Stomach (tissue), 19 donors: ENCODE results near the gene GRWD1. TPM values are rescaled to one million over a fixed set of nuclear protein-coding genes. Genes with fewer than 3 reads are reported as not detected.

ENCODE experiments used
- DNase-seq, 2 donors: peaks; one replicate each; pipeline versions ENCODE4 v3.0.0 to v3.0.0-alpha.2; 2013 to 2019
- H3K27ac ChIP-seq, 5 donors: fragments of 200-600 bp in 4 of 5; sonication (generic) in 4 of 5; one replicate each; pipeline ENCODE4 v1.5.1; 2013 to 2019; ENCODE audit warnings: mild to moderate bottlenecking in 1 of 5, moderate library complexity in 1 of 5
- H3K27me3 ChIP-seq, 3 donors: fragments of 200-600 bp; sonication (generic); one replicate each; pipeline ENCODE4 v1.5.1; 2017 to 2019; ENCODE audit warnings: mixed run types in 1 of 3
- H3K36me3 ChIP-seq, 4 donors: fragments of 200-600 bp; sonication (generic); 1 replicate in 3 of 4; 2 replicates in 1 of 4; pipeline ENCODE4 v1.5.1; 2016 to 2019
- H3K4me1 ChIP-seq, 4 donors: fragments of 200-600 bp; sonication (generic); one replicate each; pipeline ENCODE4 v1.5.1; 2016 to 2019
- H3K4me3 ChIP-seq, 4 donors: fragments of 200-600 bp; sonication (generic) in 3 of 4; one replicate each; pipeline ENCODE4 v1.5.1; 2016 to 2019; ENCODE audit warnings: mild to moderate bottlenecking in 1 of 4
- H3K9me3 ChIP-seq, 4 donors: fragments of 200-600 bp; sonication (generic); one replicate each; pipeline ENCODE4 v1.5.1; 2016 to 2019
- EP300 ChIP-seq: sonication (generic); formaldehyde crosslinking; IDR thresholded peaks from one replicate; pipeline ENCODE4 v1.6.1; 2017; ENCODE audit warnings: antibody characterized with exemption
- POLR2A ChIP-seq, 4 donors: fragments of 450-650 bp; IDR thresholded peaks; one replicate each; pipeline ENCODE4 v1.6.1; 2016; ENCODE audit warnings: antibody characterized with exemption in 4 of 4, control low read depth in 2 of 4, mild to moderate bottlenecking in 1 of 4, moderate library complexity in 1 of 4
- POLR2AphosphoS5 ChIP-seq, 3 donors: sonication (generic); formaldehyde crosslinking; IDR thresholded peaks; one replicate each; pipeline ENCODE4 v1.6.1; 2016; ENCODE audit warnings: antibody characterized with exemption in 3 of 3
- WGBS, 5 donors: extraction: QIAGEN DNeasy Blood & Tissue Kit in 3 of 5; methylation state at CpG; one replicate each; pipeline versions ENCODE4 v1.1.5 to v1.1.7; 2013 to 2018; 5-methylcytosine and 5-hydroxymethylcytosine counted together
- intact Hi-C: fragments of 100-400 bp; cut with DNase I; formaldehyde crosslinking; loops from one replicate; pipeline ENCODE4 v1.15.1; 2023; ENCODE audit warnings: low total_unique reads
- long read RNA-seq, 10 donors: transcript quantifications; one replicate each; lab custom pipeline, GENCODE V29; 2026
- polyA plus RNA-seq, 3 donors: library from polyadenylated mRNA; stranded (reverse); fragments of 200-250 nt; gene quantifications; one replicate each; pipeline ENCODE4 v1.2.3, GENCODE V29; 2013
- total RNA-seq, 5 donors: library from RNA; depleted of rRNA; stranded (reverse); fragments of >200 nt; gene quantifications; one replicate each; pipeline versions ENCODE4 v1.1.0 to v1.2.3, GENCODE V29; 2014 to 2016
- TF ChIP-seq, protein P1 (sequence below), 7 experiments: fragments of 450-650 bp in 4 of 7; fragments of 200-600 bp in 3 of 7; sonication (generic) in 3 of 7; IDR thresholded peaks; one replicate each; pipeline ENCODE4 v1.5.1; 2016 to 2019; ENCODE audit warnings: antibody characterized with exemption in 7 of 7, control low read depth in 2 of 7, mild to moderate bottlenecking in 1 of 7
- donor health status: healthy with polysubstance abuse.
- donor health status: Bipolar disorder and iron deficiency.
- donor health status: healthy.

GRWD1 gene
- total RNA-seq (10 to 100 TPM in 4 of 5 donors, 1 to 10 TPM in 1; 5.8 to 49.4 (median 18.5) TPM), polyA plus RNA-seq (10 to 100 TPM in 2 of 3 donors, 1 to 10 TPM in 1; 7.6 to 13.9 (median 12.8) TPM)
- long read RNA-seq, donor 1, full-length matches to known transcripts, result 2 of 2 reads
- long read RNA-seq, donor 1, partial matches to known transcripts, result 0 of 2 reads
- long read RNA-seq, donor 1, other reads (novel, unspliced or antisense), result 0 of 2 reads
- long read RNA-seq, donor 2, full-length matches to known transcripts, result 4 of 4 reads
- long read RNA-seq, donor 2, partial matches to known transcripts, result 0 of 4 reads
- long read RNA-seq, donor 2, other reads (novel, unspliced or antisense), result 0 of 4 reads
- long read RNA-seq, donor 3, full-length matches to known transcripts, result 9 of 9 reads
- long read RNA-seq, donor 3, partial matches to known transcripts, result 0 of 9 reads
- long read RNA-seq, donor 3, other reads (novel, unspliced or antisense), result 0 of 9 reads
- long read RNA-seq, donor 4, result 0 reads
- long read RNA-seq, donor 5, full-length matches to known transcripts, result 9 of 9 reads
- long read RNA-seq, donor 5, partial matches to known transcripts, result 0 of 9 reads
- long read RNA-seq, donor 5, other reads (novel, unspliced or antisense), result 0 of 9 reads
- long read RNA-seq, donor 6, full-length matches to known transcripts, result 17 of 17 reads
- long read RNA-seq, donor 6, partial matches to known transcripts, result 0 of 17 reads
- long read RNA-seq, donor 6, other reads (novel, unspliced or antisense), result 0 of 17 reads
- long read RNA-seq, donor 7, full-length matches to known transcripts, result 8 of 8 reads
- long read RNA-seq, donor 7, partial matches to known transcripts, result 0 of 8 reads
- long read RNA-seq, donor 7, other reads (novel, unspliced or antisense), result 0 of 8 reads
- long read RNA-seq, donor 8, full-length matches to known transcripts, result 7 of 7 reads
- long read RNA-seq, donor 8, partial matches to known transcripts, result 0 of 7 reads
- long read RNA-seq, donor 8, other reads (novel, unspliced or antisense), result 0 of 7 reads
- long read RNA-seq, donor 9, full-length matches to known transcripts, result 6 of 6 reads
- long read RNA-seq, donor 9, partial matches to known transcripts, result 0 of 6 reads
- long read RNA-seq, donor 9, other reads (novel, unspliced or antisense), result 0 of 6 reads
- long read RNA-seq, donor 10, full-length matches to known transcripts, result 1 of 1 reads
- long read RNA-seq, donor 10, partial matches to known transcripts, result 0 of 1 reads
- long read RNA-seq, donor 10, other reads (novel, unspliced or antisense), result 0 of 1 reads

- peaks cover 16 to 51% (median 37%) of the 10 kb centered on the region in 4 donors for H3K4me1 ChIP-seq
- no peaks in the 10 kb centered on the region for H3K9me3 ChIP-seq
- H3K4me3 ChIP-seq, result peak within 1 kb of the TSS; percentile 78 to 100 (median 92)
- WGBS, 5 donors, result 0 to 1% (median 0%) methylated on average over 42 to 61 of the region's 61 CpGs
- H3K27ac ChIP-seq, result peak within 1 kb of the TSS; percentile 80 to 91 (median 89)
- TF ChIP-seq POLR2AphosphoS5 (IDR thresholded peaks at IDR 0.05), result peak; percentile 42 to 93 (median 75)
- TF ChIP-seq EP300, result no peak
- TF ChIP-seq, protein P1, sequence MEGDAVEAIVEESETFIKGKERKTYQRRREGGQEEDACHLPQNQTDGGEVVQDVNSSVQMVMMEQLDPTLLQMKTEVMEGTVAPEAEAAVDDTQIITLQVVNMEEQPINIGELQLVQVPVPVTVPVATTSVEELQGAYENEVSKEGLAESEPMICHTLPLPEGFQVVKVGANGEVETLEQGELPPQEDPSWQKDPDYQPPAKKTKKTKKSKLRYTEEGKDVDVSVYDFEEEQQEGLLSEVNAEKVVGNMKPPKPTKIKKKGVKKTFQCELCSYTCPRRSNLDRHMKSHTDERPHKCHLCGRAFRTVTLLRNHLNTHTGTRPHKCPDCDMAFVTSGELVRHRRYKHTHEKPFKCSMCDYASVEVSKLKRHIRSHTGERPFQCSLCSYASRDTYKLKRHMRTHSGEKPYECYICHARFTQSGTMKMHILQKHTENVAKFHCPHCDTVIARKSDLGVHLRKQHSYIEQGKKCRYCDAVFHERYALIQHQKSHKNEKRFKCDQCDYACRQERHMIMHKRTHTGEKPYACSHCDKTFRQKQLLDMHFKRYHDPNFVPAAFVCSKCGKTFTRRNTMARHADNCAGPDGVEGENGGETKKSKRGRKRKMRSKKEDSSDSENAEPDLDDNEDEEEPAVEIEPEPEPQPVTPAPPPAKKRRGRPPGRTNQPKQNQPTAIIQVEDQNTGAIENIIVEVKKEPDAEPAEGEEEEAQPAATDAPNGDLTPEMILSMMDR (IDR thresholded peaks at IDR 0.05), result no peak
- no peak for TF ChIP-seq POLR2A (IDR thresholded peaks at IDR 0.05)
- H3K36me3 ChIP-seq, result peaks cover 12 to 40% (median 39%) of the 10 kb centered on the region in 4 donors
- peak; percentile 91 to 98 for DNase-seq
- intact Hi-C loops, result no loop called here
- H3K27me3 ChIP-seq, result peaks cover 0 to 41% (median 21%) of the 10 kb centered on the region in 3 donors
These were observed at the start of gene GRWD1 for GRCh38 chr19:48445606-48446481. Gene GRWD1 (plus strand): TSS chr19:48445983. CDS start chr19:48446006, 23 bp downstream.

DNA sequence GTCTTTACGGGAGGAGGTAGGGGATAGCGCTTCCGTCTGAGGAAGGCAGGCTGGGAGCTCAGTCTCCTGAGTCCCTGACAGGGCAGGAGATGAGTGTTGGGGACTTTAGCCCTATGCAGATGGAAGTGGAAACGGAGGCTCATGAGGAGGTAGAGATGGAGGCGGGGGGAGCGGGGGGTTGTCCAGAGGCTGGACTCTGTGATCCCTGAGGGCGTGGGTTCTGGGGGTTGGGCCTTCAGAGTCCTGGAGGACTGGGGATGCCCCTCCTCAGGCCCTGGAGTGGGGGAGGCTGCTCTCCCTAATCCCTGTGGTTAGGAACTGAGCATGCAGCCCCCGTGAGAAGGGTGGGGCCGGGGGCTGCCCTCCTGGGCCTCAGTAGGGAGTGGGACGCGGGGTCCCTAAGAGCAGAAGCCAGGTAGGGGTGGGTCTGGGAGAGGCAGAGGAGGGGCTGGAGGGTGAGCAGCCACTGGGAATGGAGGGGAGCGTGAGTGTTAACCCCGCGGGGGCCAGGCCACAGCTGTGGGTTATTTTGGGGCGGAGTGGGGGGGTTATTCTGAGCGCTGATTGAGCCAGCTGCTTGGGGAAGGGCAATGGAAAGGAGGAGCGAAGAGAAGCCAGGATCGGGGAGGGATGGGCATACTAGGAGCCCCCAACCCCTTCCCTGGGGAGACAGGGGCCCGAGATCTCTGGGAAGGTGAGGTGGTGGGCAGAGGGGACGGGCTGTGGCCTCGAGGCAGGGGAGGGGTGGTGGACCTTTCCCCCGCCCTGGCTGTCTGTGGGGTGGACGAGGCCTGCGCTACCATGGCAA is 49.6 kb upstream of the GRWD1 start:
- TF ChIP-seq, protein P1 (IDR thresholded peaks at IDR 0.05), result no peak
- Histone ChIP-seq H3K4me1 (peaks cover 21 to 47% (median 40%) of the 10 kb centered on the region in 4 donors), H3K4me3 (no peak overlapping the region), H3K9me3 (no peaks in the 10 kb centered on the region), H3K27ac (no peak overlapping the region), H3K27me3 (peaks cover 38 to 73% (median 61%) of the 10 kb centered on the region in 3 donors), H3K36me3 (no peaks in the 10 kb centered on the region)
- peak in 1 of 2 donors; percentile 30 for DNase-seq
- intact Hi-C loops, result no loop called here
- WGBS, 5 donors, result 43 to 52% (median 49%) methylated on average over 22 to 24 of the region's 24 CpGs

DNA sequence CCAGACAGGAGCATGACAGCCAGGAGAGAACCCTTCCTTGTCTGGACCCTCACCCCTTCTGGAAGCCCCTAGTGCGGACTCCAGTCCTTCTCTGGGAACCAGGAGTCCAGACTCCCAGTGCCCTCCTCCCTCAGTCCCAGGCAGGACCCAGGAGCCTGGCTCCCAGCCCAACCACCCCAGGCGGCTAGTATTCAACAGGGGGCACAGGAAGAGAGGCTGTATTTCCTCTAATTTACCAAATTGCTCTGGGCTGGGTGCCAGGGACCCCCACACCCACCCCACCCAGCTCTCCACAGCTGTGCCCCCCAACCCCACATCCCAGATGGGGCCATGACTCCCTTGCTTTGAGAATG is 49.0 kb upstream of the GRWD1 start:
- no peaks in the 10 kb centered on the region for H3K36me3 ChIP-seq
- no peak for DNase-seq
- no peak overlapping the region for H3K4me3 ChIP-seq
- H3K9me3 ChIP-seq, result no peaks in the 10 kb centered on the region
- no peak overlapping the region for H3K27ac ChIP-seq
- H3K27me3 ChIP-seq, result peaks cover 38 to 72% (median 61%) of the 10 kb centered on the region in 3 donors
- intact Hi-C loops, result no loop called here
- WGBS, 5 donors, result 17 to 67% (median 42%) methylated on average over 1 to 2 of the region's 2 CpGs
- TF ChIP-seq POLR2A (IDR thresholded peaks at IDR 0.05) (no peak), EP300 (no peak), POLR2AphosphoS5 (IDR thresholded peaks at IDR 0.05) (no peak)
- TF ChIP-seq, protein P1 (IDR thresholded peaks at IDR 0.05), result no peak
- H3K4me1 ChIP-seq, result peaks cover 21 to 47% (median 36%) of the 10 kb centered on the region in 4 donors
